SW480 (cell line): ENCODE results near the gene SOX12.

Experiments
- DNase-seq: peaks from one replicate; pipeline ENCODE4 v3.0.0-alpha.2; 2016; ENCODE audit warnings: low spot score

The SOX12 gene

DNA sequence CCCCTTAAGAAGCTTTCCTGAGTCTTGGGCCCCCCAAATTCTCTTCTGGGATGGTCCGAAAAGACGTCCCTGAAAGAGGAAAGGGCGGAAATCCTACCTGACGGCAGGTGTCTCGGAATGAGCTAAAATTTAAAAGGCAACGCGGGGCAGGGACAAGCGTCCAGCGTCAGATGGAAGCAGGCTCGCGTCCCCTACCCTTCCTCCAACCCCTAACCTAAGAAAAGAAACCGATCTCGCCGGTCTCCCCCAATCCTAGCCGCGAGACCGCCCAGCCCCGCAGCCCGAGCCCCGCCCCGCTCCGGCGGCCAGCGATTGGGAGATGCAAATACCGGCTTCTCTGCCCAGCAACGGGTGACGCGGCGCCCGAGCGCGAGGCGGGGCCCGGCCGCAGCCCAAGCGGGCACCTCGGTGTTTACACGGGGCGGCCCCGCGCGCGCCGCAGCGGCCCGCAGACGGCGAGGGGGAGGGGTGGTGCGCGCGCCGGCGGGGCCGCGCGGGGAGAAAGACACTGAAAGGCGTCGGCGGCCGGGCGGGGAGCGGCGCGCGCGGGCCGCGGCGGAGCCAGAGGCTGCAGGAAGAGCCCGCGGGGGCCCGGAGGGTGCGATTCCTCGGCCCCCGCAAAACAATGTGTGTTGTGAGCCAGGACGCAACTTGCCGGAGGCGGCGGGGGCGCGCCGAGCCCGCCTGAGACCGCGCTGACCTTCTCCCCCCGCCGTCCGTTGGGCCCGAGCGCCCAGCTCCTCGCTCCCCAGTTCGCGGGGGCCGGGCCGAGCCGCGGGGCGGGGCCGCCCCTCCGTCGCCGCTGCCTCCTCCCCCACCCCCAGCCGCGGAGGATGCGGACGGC, at the start of gene SOX12:
Gene SOX12 (plus strand): TSS at position 508 of the 844 bp plus-strand sequence. CDS start 373 bp downstream, outside the sequence.
- peak; percentile 94 for DNase-seq

DNA sequence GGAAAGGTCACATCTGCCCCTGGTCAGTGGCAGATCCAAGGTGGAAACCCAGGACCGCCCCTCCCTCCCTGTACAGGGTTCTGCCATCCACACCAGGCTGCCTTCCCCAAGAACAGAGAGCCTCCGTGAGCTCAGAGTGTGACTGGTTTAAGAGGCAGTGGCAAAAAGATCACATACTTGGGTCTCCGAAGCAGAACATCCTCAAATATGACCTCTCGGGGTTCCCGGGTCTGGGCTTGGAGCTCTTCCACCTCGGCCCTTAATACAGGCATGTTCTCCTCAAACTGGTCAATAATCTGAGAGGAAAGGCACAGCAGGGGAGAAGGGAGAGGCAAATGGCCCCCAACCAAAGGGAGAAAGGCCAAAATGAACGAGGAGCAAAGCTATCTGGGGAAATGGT, 49.6 kb upstream of the SOX12 start:
- no peak for DNase-seq

DNA sequence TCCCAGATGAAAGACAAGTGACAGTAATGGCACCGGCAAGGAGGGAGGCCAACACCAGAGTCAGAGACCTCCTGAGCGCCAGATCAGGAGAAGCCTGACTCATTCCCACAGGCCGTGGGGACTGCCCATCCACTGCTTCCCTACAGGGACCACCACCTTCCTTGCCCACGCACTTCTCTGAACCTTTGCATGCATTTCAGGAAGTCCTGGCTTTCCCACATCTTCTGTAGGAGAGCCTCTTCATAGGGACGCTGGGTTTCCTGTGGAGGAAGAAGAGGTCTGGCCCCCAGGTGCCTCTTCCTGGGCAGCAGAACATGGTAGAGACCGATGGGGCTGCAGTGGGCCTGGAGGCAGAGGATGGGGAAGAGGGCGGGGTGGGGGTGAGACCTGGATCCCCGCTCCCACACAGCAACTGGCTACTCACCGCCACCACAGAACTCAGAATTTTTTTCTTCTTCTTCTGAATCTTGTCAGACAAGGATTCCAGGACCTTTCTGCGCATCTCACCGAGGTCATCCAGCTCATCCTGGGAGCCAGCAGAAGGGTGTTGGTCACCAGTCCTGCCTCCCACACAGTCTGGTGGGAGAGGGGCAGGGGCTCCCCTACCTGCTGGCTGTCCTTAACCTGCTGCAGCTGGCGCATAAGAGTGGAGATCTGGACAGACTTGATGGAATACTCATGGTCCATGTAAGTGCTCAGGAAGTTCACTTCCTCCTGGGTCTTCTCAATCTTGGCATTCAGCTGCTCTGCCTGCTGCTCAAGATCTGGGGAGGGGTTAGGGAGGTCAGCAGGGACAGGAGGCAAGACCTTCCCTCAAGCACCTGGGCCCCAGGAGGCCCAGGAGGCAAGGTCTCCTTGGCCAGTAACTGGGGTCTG, 48.5 kb upstream of the SOX12 start:
- DNase-seq: no peak

DNA sequence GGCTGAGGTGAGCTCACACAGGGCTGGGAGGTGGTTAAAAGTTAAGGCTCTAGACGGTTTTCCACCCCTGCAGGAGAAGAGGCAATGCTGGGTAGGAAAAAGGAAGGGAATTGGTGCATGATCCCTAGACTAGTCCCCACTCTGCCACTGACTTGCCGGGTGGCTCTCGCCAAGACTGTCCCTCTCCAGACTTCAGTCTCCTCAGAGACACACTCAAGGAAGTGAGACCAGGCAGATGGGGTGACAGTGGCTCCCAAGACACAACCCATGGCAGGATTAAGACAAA, 47.9 kb upstream of the SOX12 start:
- DNase-seq: no peak

DNA sequence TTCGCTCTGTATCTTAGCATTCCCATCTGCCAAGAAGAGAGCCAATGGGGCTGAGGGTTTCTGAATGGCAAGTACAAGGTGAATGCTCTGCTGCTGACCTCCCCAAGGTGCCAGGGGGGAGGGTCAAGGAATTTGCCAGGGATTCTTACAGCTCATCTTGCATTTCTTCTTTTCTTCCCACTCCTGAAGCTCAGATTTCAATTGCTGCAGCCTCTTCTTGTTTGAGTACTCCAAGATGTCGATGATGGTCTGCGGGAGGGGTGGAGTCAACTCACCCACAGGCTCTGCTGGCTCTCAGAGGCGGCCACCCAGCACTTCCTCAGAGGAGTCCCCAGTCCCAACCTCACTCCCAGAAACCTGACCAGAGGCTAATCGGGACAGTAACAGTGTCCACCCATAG, 47.2 kb upstream of the SOX12 start:
- no peak for DNase-seq

DNA sequence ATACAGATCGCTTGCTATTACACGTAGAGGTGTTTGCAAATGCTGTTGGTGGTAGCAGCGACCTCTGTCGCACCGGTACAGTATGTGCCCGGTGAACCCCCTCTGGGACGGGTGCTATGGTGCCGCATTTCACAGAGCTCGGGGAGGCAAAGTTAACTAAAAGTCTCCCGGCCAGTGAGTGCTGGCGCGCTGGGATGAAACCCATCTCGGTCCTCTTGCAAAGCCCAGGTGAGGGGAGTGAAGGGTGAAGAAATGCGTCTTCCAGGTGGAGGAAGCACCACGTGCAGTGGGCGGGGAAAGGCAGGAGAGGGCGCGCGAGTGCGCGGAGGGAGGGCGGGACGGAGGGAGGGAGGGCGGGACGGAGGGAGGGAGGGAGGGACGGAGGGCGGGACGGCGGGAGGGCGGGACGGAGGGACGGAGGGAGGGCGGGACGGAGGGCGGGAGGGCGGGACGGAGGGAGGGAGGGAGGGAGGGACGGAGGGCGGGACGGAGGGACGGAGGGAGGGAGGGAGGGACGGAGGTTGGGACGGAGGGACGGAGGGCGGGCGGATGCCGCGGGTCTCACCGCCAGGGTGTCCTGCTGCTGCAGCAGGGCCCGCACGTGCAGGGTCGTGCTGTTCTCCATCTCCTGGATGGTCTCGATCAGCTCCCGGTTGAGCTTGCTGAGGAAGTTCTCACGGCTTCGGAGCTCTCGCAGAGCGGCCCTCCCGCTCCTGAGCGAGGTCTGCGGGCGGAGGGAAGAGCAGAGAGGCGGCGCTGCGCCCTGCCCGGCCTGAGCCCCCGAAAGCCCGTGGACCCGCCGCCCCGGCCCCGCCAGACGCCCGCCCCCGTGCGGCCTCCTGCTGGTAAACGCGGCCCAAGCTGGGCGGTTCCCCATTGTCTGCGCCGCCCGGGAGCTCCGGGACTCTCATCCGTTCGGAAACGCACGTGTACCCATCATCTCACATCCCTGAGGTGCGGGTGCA, 46.5 kb upstream of the SOX12 start:
- DNase-seq: no peak

DNA sequence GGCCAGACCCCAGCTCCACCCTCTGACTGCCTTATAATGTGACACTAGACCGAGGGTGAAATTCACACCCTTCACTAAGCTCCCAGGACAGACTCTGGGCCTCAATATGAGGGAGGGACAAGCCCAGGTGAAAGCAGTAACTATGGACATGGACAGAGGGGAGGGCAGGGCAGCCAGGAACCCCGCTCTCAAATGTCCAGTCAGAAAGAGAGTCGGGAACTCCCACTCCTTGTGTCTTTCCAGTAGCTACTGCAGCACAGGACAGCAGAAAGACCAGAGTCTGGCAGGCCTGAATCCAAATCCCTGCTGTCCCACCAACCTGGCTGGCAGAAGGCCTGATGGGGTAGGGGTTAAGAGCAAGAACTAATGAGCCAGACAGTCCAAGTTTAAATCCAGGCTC, 41.2 kb upstream of the SOX12 start:
- no peak for DNase-seq

DNA sequence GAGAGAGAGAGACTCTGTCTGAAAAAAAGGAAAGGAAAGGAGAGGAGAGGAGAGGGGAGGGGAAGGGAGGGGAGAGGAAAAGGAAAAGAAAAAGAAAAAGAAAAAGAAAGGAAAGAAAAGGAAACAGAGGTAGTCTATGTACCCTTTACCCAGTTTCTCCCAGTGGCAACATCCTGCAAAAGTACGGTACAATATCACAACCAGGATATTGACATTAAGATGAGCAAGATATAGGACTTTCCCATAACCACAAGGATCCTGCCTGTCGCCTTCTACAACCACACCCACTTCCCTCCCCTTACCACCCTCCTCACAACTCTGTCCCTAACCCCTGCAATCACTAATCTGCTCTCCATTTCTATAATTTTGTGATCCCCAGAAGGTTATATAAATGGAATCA, 38.8 kb upstream of the SOX12 start:
- DNase-seq: no peak

DNA sequence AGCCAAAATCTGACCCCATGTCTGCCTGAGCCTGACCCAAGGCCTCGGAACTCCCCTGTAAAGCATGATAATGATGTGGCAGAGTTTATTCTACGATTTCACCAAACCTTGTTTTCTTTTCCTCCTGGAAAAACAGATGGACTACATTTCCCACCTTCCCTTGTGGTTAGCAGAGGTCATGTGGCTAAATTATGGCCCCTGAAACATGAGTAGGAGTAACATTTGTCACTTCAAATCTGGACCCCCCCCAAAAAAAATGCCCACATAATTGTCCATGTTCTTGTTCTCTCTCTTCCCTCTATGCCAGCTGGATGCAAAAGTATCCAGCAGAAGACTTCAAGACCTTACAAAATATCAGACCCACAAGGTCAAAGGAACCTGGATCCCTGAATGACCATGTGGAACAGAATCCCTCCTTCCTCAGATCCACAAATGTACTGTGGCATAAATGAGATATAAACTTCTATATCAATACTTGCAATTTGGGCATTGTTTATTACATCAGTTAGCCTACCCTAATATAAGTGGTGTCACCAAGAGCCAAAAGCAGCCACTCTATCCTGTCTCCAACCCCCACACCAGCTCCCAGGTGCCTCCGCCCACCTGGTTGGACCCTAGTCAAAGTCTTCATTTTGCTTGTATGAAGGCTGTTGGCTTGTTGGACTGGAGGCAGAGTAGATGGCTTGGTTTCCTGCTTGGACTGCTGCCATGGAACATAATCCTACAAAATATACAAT, 36.2 kb upstream of the SOX12 start:
- DNase-seq: no peak

DNA sequence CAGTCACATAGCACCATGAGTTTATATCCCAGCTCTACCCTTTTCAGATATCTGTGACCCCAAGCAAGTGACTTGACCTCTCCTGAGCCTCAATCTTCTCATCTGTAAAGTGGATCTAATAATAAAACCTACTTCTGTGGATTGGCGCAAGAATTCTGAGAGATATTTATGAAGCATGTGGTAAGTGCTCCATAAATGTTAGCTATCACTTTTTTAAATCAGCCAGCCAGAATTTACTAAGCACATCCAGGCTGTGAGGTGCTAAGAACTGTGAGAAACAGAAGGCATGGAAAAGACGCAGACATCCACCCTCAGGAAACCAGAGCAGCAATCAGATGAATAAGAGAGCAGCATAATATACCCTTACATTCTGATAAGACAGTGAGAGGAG, 35.7 kb upstream of the SOX12 start:
- DNase-seq: peak; percentile 25

DNA sequence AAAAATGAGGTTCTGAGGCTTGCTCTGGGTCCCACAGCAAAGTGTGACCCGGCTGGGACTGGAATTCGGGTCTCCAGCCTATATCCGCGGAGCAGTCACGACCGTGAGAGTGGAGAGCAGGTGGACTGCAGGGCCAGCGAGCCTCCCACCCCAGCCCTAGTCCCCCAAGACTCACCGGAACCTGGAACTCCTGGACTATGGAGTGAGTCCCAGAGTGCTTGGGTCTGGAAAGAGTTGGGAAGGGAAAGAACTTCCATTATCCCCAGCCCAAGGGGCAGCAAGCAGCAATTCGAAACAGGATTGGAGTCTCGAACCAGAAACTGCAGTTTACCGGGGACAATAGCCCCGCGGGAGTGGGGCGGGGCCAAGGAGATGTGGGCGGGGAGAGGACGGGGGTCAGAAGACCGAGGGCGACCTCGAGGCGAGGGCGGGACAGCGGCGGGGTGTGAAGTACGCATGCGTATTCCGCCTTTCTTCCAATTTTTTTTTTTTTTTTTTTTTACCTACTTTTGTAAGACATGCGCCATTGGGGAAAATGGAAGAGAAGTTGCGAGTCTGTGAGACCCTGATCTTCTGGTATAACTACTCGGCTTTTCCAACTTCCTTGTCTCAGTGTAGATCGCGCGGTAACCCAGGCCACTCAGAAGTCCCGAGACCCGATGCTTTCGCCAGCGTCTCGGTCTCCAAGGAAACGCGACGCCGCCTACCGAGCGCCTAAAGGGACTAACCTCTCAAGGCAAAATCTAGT, 35.1 kb upstream of the SOX12 start, which contains the start of gene C20orf96:
Gene C20orf96 (minus strand): TSS at position 667 of the 748 bp plus-strand sequence. CDS start 140 bp downstream, at position 527.
- DNase-seq: peak; percentile 86

DNA sequence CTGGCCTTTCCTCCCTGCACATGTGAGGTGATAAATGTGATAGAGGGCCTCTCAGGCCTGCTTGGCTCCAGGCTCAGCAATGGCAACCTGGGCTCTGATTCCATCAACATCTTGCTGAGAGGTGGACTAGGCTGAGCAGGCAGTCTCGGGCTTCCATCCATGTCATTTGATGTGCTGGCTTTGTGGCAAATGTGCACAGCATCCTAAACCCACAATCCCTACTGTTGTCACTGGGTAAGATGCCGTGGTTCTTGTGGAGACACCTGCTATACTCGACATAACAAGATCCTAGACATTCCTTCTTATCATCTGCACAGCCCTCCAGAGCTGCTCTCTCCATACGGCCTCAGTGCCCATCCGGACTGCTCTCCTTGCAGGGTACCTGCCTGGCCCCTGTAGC, 30.8 kb upstream of the SOX12 start:
- DNase-seq: no peak

DNA sequence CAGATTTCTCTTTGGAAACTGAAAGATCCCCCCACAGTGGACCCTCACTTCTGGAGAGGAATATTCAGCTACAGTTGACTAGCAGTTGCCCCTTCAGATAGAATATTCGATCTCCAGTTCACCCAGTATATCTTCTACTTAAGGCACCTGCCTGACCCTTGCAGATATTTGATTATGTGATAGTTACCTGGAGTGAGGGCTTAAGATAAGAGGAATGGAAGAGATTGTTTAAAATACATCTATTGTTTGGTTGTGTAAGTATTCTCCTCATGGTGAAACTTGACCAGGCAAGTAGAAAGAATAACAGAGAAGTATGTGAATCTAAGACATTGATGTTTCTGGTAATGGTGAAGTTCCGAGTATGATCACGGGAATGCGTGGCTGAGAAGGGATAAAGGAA, 29.5 kb upstream of the SOX12 start:
- DNase-seq: no peak

DNA sequence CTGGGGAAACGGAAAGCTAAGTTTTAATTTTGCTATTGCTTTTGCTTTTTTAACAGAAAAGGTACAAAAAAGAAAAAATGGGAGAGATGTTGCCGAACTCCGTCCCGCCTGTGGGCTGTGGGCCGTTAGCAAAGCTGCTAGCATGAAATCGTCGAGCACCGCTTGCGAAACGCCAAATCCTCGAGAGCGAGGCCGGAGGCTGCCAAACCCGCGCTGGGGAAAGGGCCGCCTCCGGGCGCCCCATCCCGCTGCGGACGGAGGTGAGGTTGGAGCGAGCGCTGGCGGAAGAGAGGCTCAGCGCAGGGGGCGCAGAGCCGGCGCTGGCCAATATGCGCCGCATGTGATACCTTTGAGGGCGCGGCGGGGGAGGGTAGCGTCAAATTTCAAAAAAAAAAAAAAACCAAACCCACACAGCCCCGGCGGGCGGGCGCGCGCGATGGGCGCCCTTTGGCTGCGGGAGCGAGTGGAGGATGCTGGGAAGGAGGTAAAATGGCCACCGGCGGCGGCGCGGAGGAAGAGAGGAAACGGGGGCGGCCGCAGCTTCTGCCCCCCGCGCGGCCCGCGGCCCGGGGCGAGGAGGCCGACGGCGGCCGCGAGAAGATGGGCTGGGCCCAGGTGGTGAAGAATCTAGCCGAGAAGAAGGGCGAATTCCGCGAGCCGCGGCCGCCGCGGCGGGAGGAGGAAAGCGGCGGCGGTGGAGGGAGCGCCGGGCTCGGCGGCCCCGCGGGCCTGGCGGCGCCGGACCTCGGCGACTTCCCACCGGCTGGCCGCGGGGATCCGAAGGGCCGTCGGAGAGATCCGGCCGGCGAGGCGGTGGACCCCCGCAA, 28.0 kb upstream of the SOX12 start, which contains the start of gene ZCCHC3:
Gene ZCCHC3 (plus strand): TSS at position 473 of the 827 bp plus-strand sequence. CDS start 17 bp downstream, at position 490.
- peak; percentile 96 for DNase-seq

DNA sequence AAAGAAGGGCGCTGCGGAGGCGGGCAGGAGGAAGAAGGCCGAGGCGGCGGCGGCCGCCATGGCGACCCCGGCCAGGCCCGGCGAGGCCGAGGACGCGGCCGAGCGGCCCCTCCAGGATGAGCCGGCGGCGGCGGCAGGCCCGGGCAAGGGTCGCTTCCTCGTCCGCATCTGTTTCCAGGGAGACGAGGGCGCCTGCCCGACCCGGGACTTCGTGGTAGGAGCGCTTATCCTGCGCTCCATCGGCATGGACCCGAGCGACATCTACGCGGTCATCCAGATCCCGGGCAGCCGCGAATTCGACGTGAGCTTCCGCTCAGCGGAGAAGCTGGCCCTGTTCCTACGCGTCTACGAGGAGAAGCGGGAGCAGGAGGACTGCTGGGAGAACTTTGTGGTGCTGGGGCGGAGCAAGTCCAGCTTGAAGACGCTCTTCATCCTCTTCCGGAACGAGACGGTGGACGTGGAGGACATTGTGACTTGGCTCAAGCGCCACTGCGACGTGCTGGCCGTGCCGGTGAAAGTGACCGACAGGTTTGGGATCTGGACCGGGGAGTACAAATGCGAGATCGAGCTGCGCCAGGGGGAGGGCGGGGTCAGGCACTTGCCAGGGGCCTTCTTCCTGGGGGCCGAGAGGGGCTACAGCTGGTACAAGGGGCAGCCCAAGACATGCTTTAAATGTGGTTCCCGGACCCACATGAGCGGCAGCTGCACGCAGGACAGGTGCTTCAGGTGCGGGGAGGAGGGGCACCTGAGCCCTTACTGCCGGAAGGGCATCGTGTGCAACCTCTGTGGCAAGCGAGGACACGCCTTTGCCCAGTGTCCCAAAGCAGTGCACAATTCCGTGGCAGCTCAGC, 27.2 kb upstream of the SOX12 start:
- DNase-seq: peak; percentile 88

DNA sequence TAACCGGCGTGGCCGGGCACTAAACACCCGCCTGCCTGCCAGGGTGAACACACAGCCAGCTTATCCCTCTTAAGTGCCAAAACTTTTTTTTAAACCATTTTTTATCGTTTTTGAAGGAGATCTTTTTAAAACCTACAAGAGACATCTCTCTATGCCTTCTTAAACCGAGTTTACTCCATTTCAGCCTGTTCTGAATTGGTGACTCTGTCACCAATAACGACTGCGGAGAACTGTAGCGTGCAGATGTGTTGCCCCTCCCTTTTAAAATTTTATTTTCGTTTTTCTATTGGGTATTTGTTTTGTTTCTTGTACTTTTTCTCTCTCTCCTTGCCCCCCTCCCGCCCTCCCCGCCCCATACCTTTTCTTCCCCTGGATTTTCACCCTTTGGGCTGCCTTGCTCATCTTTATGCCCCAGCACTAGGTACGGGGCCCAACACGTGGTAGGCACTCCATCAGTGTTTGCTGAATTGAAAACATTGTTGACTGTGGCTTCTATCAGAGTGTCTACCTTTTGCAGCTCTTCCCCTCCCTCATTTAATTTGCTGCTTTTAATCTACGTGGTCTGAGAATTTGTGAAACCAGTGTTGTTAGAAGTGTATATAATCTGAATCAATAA, 26.5 kb upstream of the SOX12 start:
- DNase-seq: no peak

DNA sequence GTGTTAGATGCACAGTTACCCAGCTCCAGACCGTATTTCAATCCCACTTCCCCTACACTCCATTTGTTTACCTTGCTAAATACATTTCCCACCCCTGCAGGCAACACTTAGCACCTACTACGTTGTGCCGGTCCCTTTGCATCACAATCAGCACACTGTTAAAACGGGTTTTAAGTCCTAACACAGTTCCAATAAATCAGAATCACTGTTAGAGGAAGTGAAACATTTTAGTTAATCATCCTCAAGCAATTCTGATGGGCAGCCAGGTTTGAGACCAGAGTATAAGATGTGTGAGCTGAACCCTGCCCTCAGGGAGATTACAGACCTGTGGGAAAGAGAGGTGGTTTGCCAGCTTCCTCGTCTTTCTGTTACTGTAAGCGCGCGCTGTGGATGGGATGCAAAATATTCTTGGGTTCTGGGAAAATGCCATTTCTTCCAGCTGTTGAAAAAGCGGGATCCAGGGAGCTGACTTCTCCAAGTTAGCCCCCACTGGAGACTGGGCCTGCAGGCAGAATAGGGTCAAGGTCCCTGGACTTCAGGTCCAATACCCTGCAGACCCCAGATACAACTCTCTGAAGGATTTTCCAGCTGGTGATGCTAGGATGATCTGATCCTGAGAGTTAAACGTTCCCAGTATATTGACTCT, 24.9 kb upstream of the SOX12 start:
- DNase-seq: no peak
